PC-9 (cell line): Measurements from ENCODE around the gene SGPL1.

Source experiments
- EZH2 ChIP-seq: fragments of 200-600 bp; sonication (generic); IDR thresholded peaks from 2 replicates; pipeline ENCODE4 v1.8.0; 2017; ENCODE audit warnings: antibody characterized with exemption, low read depth
- TF ChIP-seq, protein P1 (sequence below): fragments of 200-600 bp; sonication (generic); conservative IDR thresholded peaks from 2 replicates; pipeline ENCODE4 v1.6.1; 2017; ENCODE audit warnings: mixed run types, antibody characterized with exemption, mild to moderate bottlenecking, moderate library complexity

- TF ChIP-seq, protein P1, sequence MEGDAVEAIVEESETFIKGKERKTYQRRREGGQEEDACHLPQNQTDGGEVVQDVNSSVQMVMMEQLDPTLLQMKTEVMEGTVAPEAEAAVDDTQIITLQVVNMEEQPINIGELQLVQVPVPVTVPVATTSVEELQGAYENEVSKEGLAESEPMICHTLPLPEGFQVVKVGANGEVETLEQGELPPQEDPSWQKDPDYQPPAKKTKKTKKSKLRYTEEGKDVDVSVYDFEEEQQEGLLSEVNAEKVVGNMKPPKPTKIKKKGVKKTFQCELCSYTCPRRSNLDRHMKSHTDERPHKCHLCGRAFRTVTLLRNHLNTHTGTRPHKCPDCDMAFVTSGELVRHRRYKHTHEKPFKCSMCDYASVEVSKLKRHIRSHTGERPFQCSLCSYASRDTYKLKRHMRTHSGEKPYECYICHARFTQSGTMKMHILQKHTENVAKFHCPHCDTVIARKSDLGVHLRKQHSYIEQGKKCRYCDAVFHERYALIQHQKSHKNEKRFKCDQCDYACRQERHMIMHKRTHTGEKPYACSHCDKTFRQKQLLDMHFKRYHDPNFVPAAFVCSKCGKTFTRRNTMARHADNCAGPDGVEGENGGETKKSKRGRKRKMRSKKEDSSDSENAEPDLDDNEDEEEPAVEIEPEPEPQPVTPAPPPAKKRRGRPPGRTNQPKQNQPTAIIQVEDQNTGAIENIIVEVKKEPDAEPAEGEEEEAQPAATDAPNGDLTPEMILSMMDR = no peak
- no peak for TF ChIP-seq EZH2
These were observed 105.5 kb downstream of the SGPL1 start for GRCh38 chr10:70921285-70921684.
